Measurements from ENCODE around the gene FAM89A. TPM values are rescaled to one million over a fixed set of nuclear protein-coding genes. Genes with fewer than 3 reads are reported as not detected.
"Not testable (repeated sequence)": the region's sequence is repeated elsewhere in the genome, so short reads cannot be mapped to it uniquely, and the experiment has no call there.

Gene FAM89A
- total RNA-seq, 2 donors from 2014 or later, result 8.5 to 17.4 TPM

- H3K36me3 Mint-ChIP-seq, result peaks cover 3 to 15% of the 10 kb centered on the region in 2 donors
- H3K27ac Mint-ChIP-seq, result no peak overlapping the region
- no peaks in the 10 kb centered on the region for H3K9me3 Mint-ChIP-seq
- DNase-seq (ENCODE audit: low spot score in 2 of 2) (no peak), ATAC-seq (no peak)
Observed at GRCh38 chr1:230986976-230987375, 53.1 kb downstream of the FAM89A start.

- ATAC-seq, result no peak
- H3K27ac Mint-ChIP-seq, result peak overlapping the region in 1 of 2 donors; percentile 38
- H3K36me3 Mint-ChIP-seq, result peaks cover 0 to 4% of the 10 kb centered on the region in 2 donors
- H3K9me3 Mint-ChIP-seq, result no peaks in the 10 kb centered on the region
- no peak for DNase-seq (ENCODE audit: low spot score in 2 of 2)
Observed at GRCh38 chr1:230985711-230986110, 54.3 kb downstream of the FAM89A start.

- not testable (repeated sequence) for H3K9me3 Mint-ChIP-seq; DNase-seq (ENCODE audit: low spot score in 2 of 2); H3K36me3 Mint-ChIP-seq; ATAC-seq; H3K27ac Mint-ChIP-seq
Observed at GRCh38 chr1:230984622-230985515, 55.2 kb downstream of the FAM89A start.

GRCh38 chr1:230983811-230984210 is 56.2 kb downstream of the FAM89A start:
- DNase-seq (ENCODE audit: low spot score in 2 of 2) (no peak), ATAC-seq (no peak)
- Mint-ChIP-seq H3K36me3 (peaks cover 0 to 7% of the 10 kb centered on the region in 2 donors), H3K9me3 (no peaks in the 10 kb centered on the region), H3K27ac (no peak overlapping the region)

GRCh38 chr1:230982696-230983095 is 57.4 kb downstream of the FAM89A start:
- Mint-ChIP-seq H3K36me3 (peaks cover 2 to 12% of the 10 kb centered on the region in 2 donors), H3K27ac (no peak overlapping the region), H3K9me3 (no peaks in the 10 kb centered on the region)
- DNase-seq (ENCODE audit: low spot score in 2 of 2) (no peak), ATAC-seq (no peak)

GRCh38 chr1:230979952-230980351 is 60.1 kb downstream of the FAM89A start:
- Mint-ChIP-seq H3K27ac (peak overlapping the region in 1 of 2 donors; percentile 74), H3K36me3 (peaks cover 7 to 26% of the 10 kb centered on the region in 2 donors), H3K9me3 (no peaks in the 10 kb centered on the region)
- DNase-seq (ENCODE audit: low spot score in 2 of 2), result no peak
- ATAC-seq, result no peak

GRCh38 chr1:230979389-230979716 is 60.7 kb downstream of the FAM89A start:
- DNase-seq (ENCODE audit: low spot score in 2 of 2), result no peak
- H3K9me3 Mint-ChIP-seq, result no peaks in the 10 kb centered on the region
- no peak for ATAC-seq
- H3K36me3 Mint-ChIP-seq, result peaks cover 7 to 26% of the 10 kb centered on the region in 2 donors
- H3K27ac Mint-ChIP-seq, result peak overlapping the region in 1 of 2 donors; percentile 85

- Mint-ChIP-seq H3K9me3 (no peaks in the 10 kb centered on the region), H3K36me3 (peaks cover 7 to 26% of the 10 kb centered on the region in 2 donors), H3K27ac (peak within 1 kb of the TSS; percentile 95)
- peak; percentile 95 to 98 for ATAC-seq
- DNase-seq (ENCODE audit: low spot score in 2 of 2), result peak; percentile 94 to 97
Observed at GRCh38 chr1:230978491-230979388, 61.3 kb downstream of the FAM89A start, which contains the start of the genes ARV1 and TTC13. ARV1 (plus strand) TSS chr1:230979094; CDS start chr1:230979106, 12 bp downstream. TTC13 (minus strand) TSS chr1:230978861; CDS start chr1:230978830, 31 bp downstream.

- Mint-ChIP-seq H3K36me3 (peaks cover 7 to 30% of the 10 kb centered on the region in 2 donors), H3K27ac (peak overlapping the region; percentile 95), H3K9me3 (no peaks in the 10 kb centered on the region)
Observed at GRCh38 chr1:230977761-230978490, 62.1 kb downstream of the FAM89A start.

GRCh38 chr1:230976825-230977747 is 63.0 kb downstream of the FAM89A start:
- peak overlapping the region; percentile 95 for H3K27ac Mint-ChIP-seq
- H3K36me3 Mint-ChIP-seq, result peaks cover 7 to 30% of the 10 kb centered on the region in 2 donors
- ATAC-seq (peak in 1 of 2 donors; percentile 20), DNase-seq (ENCODE audit: low spot score in 2 of 2) (no peak)
- no peaks in the 10 kb centered on the region for H3K9me3 Mint-ChIP-seq

More at GRCh38 chr1:230977761-230978490, 62.1 kb downstream of the FAM89A start:
- DNase-seq (ENCODE audit: low spot score in 2 of 2) (peak in 1 of 2 donors; percentile 30), ATAC-seq (no peak)

- DNase-seq (ENCODE audit: low spot score in 2 of 2) (no peak), ATAC-seq (no peak)
- Mint-ChIP-seq H3K27ac (peak overlapping the region in 1 of 2 donors; percentile 95), H3K9me3 (no peaks in the 10 kb centered on the region), H3K36me3 (peaks cover 7 to 30% of the 10 kb centered on the region in 2 donors)
Observed at GRCh38 chr1:230976360-230976759, 63.7 kb downstream of the FAM89A start.

- Mint-ChIP-seq H3K27ac (peak overlapping the region in 1 of 2 donors; percentile 95), H3K9me3 (no peaks in the 10 kb centered on the region), H3K36me3 (peaks cover 7 to 30% of the 10 kb centered on the region in 2 donors)
- ATAC-seq (no peak), DNase-seq (ENCODE audit: low spot score in 2 of 2) (no peak)
Observed at GRCh38 chr1:230975636-230976035, 64.4 kb downstream of the FAM89A start.

GRCh38 chr1:230972855-230973271 is 67.2 kb downstream of the FAM89A start:
- DNase-seq (ENCODE audit: low spot score in 2 of 2) (peak; percentile 35 to 63), ATAC-seq (peak; percentile 83 to 91)
- Mint-ChIP-seq H3K27ac (peak overlapping the region; percentile 74 to 81), H3K9me3 (no peaks in the 10 kb centered on the region), H3K36me3 (peaks cover 7 to 19% of the 10 kb centered on the region in 2 donors)

- Mint-ChIP-seq H3K9me3 (no peaks in the 10 kb centered on the region), H3K36me3 (peaks cover 0 to 12% of the 10 kb centered on the region in 2 donors), H3K27ac (no peak overlapping the region)
- ATAC-seq (no peak), DNase-seq (ENCODE audit: low spot score in 2 of 2) (no peak)
Observed at GRCh38 chr1:230971771-230972170, 68.3 kb downstream of the FAM89A start.

GRCh38 chr1:230970432-230970831 is 69.6 kb downstream of the FAM89A start:
- Mint-ChIP-seq H3K36me3 (peaks cover 0 to 4% of the 10 kb centered on the region in 2 donors), H3K9me3 (no peaks in the 10 kb centered on the region), H3K27ac (no peak overlapping the region)
- DNase-seq (ENCODE audit: low spot score in 2 of 2) (no peak), ATAC-seq (no peak)
